Renal cortex interstitium (tissue), 11 donors: Measurements from ENCODE around the gene ROCK2. TPM values are rescaled to one million over a fixed set of nuclear protein-coding genes. Genes with fewer than 3 reads are reported as not detected.
"Not testable (repeated sequence)": the region's sequence is repeated elsewhere in the genome, so short reads cannot be mapped to it uniquely, and the experiment has no call there.

ENCODE experiments used
- DNase-seq, 11 donors: peaks; one replicate each; pipeline ENCODE4 v3.0.0-alpha.2; 2013; ENCODE audit warnings: low read depth in 9 of 11, low spot score in 4 of 11; ENCODE audit errors: extremely low read depth in 1 of 11
- polyA plus RNA-seq, 3 donors: library from polyadenylated mRNA; unstranded; fragments of 120-200 nt; gene quantifications; one replicate each; pipeline ENCODE4 v1.2.1, GENCODE V29; 2013; ENCODE audit not compliant: insufficient read length in 3 of 3

Gene ROCK2
- polyA plus RNA-seq, 3 donors: 36.4 to 48.4 (median 39.3) TPM

- no peak for DNase-seq
Observed at GRCh38 chr2:11168488-11168887, 175.9 kb downstream of the ROCK2 start.

- DNase-seq: no peak
Observed at GRCh38 chr2:11166476-11166875, 178.0 kb downstream of the ROCK2 start.

- not testable (repeated sequence) for DNase-seq
Observed at GRCh38 chr2:11165046-11165445, 179.4 kb downstream of the ROCK2 start.

- DNase-seq: no peak
Observed at GRCh38 chr2:11163439-11164317, 180.8 kb downstream of the ROCK2 start.

GRCh38 chr2:11161747-11162146 lies 182.7 kb downstream of the ROCK2 start:
- DNase-seq: no peak

- DNase-seq: no peak
Observed at GRCh38 chr2:11160731-11161455, 183.5 kb downstream of the ROCK2 start.

GRCh38 chr2:11160256-11160655 lies 184.2 kb downstream of the ROCK2 start:
- no peak for DNase-seq

GRCh38 chr2:11159574-11160170 lies 184.8 kb downstream of the ROCK2 start:
- DNase-seq: no peak

GRCh38 chr2:11158916-11159573 lies 185.4 kb downstream of the ROCK2 start:
- no peak for DNase-seq

- DNase-seq: no peak
Observed at GRCh38 chr2:11157731-11158130, 186.7 kb downstream of the ROCK2 start.

GRCh38 chr2:11157296-11157695 lies 187.1 kb downstream of the ROCK2 start:
- no peak for DNase-seq

GRCh38 chr2:11156396-11157075 lies 187.9 kb downstream of the ROCK2 start:
- DNase-seq: no peak

- peak; percentile 68 to 83 (median 80) for DNase-seq
Observed at GRCh38 chr2:11155381-11156035, 188.9 kb downstream of the ROCK2 start, which contains the start of gene SLC66A3. Gene SLC66A3 (plus strand): TSS chr2:11155467. CDS start chr2:11155547, 80 bp downstream.

- DNase-seq: peak; percentile 71 to 95 (median 90)
Observed at GRCh38 chr2:11154923-11155380, 189.5 kb downstream of the ROCK2 start.

GRCh38 chr2:11154016-11154922 lies 190.2 kb downstream of the ROCK2 start:
- DNase-seq: peak in 2 of 11 donors; percentile 18 to 56

GRCh38 chr2:11152591-11152990 lies 191.8 kb downstream of the ROCK2 start:
- no peak for DNase-seq

GRCh38 chr2:11147263-11147662 lies 197.2 kb downstream of the ROCK2 start:
- DNase-seq: no peak
